NB4 (cell line): ENCODE results near the gene OBSCN.

Experiments
- DNase-seq: peaks from one replicate; pipeline ENCODE4 v3.0.0; 2010; ENCODE audit warnings: low read depth
- H3K4me3 ChIP-seq: one replicate; pipeline ENCODE4 v1.5.1; 2011; ENCODE audit warnings: mild to moderate bottlenecking, low read depth, low read length, moderate library complexity
- MYC ChIP-seq: IDR thresholded peaks from 2 replicates; pipeline ENCODE4 v1.6.1; 2011; ENCODE audit warnings: low read depth, low read length
- POLR2A ChIP-seq: IDR thresholded peaks from 2 replicates; pipeline ENCODE4 v1.6.1; 2011; ENCODE audit warnings: mild to moderate bottlenecking; ENCODE audit not compliant: insufficient read length; ENCODE audit errors: extremely low read depth
- TF ChIP-seq, protein P1 (sequence below): IDR thresholded peaks from one replicate; pipeline ENCODE4 v1.5.1; 2012; ENCODE audit warnings: low read depth, low read length
- TF ChIP-seq, protein P2 (sequence below): IDR thresholded peaks from 2 replicates; pipeline ENCODE4 v1.6.1; 2011; ENCODE audit warnings: low read depth, low read length

The OBSCN gene

GRCh38 chr1:228209657-228210056, 1.8 kb downstream of the OBSCN start:
- no peak overlapping the region for H3K4me3 ChIP-seq
- no peak for DNase-seq
- TF ChIP-seq, protein P1, sequence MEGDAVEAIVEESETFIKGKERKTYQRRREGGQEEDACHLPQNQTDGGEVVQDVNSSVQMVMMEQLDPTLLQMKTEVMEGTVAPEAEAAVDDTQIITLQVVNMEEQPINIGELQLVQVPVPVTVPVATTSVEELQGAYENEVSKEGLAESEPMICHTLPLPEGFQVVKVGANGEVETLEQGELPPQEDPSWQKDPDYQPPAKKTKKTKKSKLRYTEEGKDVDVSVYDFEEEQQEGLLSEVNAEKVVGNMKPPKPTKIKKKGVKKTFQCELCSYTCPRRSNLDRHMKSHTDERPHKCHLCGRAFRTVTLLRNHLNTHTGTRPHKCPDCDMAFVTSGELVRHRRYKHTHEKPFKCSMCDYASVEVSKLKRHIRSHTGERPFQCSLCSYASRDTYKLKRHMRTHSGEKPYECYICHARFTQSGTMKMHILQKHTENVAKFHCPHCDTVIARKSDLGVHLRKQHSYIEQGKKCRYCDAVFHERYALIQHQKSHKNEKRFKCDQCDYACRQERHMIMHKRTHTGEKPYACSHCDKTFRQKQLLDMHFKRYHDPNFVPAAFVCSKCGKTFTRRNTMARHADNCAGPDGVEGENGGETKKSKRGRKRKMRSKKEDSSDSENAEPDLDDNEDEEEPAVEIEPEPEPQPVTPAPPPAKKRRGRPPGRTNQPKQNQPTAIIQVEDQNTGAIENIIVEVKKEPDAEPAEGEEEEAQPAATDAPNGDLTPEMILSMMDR = no peak
- TF ChIP-seq, protein P2, sequence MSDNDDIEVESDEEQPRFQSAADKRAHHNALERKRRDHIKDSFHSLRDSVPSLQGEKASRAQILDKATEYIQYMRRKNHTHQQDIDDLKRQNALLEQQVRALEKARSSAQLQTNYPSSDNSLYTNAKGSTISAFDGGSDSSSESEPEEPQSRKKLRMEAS = no peak
- TF ChIP-seq POLR2A (no peak), MYC (no peak)

DNA sequence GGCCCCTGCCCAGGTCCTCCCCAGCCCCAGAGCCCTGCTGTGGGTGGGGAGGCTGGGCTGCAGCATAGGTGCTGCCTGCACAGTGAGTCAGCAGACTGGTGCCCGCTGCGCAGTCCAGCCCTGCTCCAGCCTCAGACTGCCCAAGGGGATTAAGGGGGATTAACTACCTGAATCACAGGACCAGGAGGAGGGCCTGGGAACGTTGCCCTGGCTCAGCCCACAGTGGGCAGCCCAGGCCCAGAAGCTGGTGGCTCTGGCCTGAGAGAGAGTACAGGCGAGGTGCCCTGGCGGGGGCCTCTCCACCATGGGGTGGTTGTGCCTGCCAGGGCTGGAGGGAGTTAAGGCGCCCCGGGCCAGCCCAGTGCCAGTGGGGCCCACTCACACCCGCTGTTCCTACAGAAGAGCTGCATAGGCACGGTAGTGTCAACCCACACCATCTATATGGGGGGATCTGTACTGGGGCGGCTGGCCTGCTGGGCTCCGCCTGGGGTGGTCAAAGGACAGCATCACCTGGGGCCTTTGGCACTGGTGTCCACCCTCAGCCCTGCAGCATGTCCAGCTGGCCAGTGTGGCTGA, 2.3 kb downstream of the OBSCN start:
- DNase-seq = no peak
- H3K4me3 ChIP-seq = no peak overlapping the region
- no peak for TF ChIP-seq MYC
- TF ChIP-seq POLR2A = no peak
- TF ChIP-seq, protein P1 = no peak
- TF ChIP-seq, protein P2 = no peak

GRCh38 chr1:228210712-228211530, 3.1 kb downstream of the OBSCN start:
- no peak for DNase-seq
- no peak overlapping the region for H3K4me3 ChIP-seq
- TF ChIP-seq, protein P2 = no peak
- no peak for TF ChIP-seq MYC
- TF ChIP-seq, protein P1 = no peak
- TF ChIP-seq POLR2A = no peak

GRCh38 chr1:228211531-228212414, 3.9 kb downstream of the OBSCN start:
- no peak for DNase-seq
- no peak overlapping the region for H3K4me3 ChIP-seq
- no peak for TF ChIP-seq POLR2A
- TF ChIP-seq MYC = no peak
- TF ChIP-seq, protein P2 = no peak
- TF ChIP-seq, protein P1 = no peak

- TF ChIP-seq POLR2A (no peak), MYC (no peak)
- TF ChIP-seq, protein P1 = no peak
- TF ChIP-seq, protein P2 = no peak
- H3K4me3 ChIP-seq = no peak overlapping the region
- no peak for DNase-seq
Observed at GRCh38 chr1:228212415-228212965, 4.6 kb downstream of the OBSCN start.
